GM21619 (cell line): Measurements from ENCODE around the gene THSD7A.
"Not testable (repeated sequence)": the region's sequence is repeated elsewhere in the genome, so short reads cannot be mapped to it uniquely, and the experiment has no call there.

Experiments used
- ATAC-seq: cut with Tn5 transposase; IDR thresholded peaks from one replicate; pipeline ENCODE4 v1.9.1; 2021; ENCODE audit not compliant: unreplicated experiment

The THSD7A gene

DNA sequence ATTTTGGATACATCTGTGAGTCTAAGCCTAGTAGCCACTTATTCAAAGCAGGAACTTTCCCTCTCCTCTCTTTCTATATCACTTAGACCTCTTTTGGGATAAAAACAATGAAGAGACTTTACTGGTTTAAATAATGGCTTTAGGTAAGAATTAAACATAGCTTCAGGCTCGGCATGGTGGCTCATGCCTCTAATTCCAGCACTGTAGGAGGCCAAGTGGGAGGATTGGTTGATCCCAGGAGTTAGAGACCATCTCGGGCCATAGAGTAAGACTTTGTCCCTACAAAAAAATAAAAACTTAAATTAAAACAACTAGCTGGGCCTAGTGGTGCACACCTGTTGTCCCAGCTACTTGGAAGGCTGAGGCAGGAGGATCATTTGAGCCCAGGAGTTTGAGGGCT lies 304.3 kb downstream of the THSD7A start:
- no peak for ATAC-seq

DNA sequence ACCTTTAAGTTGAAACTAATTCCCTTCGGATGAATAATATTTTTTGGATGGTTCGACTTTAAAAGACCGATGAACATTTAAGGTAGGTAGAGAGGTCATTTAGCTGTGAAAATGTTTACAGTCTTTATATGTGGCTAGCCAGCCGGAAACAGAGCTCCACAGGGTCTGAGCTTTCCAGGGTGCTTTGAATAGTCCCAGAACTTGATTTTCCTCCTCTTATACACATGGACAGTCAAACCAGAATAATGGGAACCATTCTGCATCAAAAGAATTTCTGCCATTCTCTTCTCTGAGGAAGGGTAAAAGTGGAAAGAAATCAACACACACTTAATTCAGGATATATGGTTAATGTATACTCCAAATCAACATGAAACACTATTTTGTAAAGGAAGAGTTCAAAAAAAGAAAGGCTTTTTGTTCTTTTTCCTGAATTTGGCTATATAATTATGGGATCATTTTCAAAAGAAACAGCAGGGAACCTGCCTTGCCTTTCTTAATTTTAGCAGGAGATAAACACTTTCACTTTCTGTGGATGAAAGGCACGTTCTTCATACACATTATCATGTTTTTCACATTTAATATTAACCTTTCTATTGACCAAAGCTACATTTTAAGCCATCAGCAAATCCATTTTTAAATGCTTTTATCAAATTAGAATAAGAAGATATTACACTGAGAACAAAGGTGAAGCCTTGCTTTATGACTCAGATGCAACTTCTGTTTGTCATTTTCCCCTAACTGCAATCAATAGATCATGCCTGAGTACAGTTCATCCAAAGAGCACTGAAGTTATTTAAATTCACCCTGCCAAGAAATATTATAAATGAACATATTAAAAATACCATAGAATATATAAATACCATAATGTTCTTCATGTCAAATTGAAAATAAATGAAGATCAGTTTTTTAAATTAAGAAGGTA lies 307.3 kb downstream of the THSD7A start:
- ATAC-seq = no peak

DNA sequence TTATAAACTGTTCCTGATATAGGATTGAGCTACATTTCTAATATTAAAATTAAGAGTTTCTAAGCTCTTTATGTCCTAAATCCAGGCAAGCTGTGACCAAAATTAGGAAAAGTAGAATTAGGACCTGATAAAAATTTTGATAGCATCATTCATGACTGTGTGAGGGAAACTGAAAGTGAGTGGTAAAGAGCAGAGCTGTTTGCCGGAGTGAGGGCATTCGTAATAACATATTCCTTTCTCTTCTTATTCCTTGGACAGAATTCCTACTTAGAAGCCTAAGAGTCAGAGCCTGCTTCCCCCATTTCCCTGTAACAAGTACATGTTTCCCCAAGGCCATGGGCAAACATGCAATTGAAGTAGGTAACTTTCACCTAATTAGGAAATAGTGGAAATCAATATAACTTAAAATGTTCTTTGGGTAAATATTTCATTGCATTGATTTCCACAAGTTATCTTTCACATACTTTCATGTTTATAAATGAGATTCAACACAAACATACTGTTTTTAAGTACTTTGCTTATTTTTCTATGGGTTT lies 310.0 kb downstream of the THSD7A start:
- ATAC-seq = not testable (repeated sequence)

DNA sequence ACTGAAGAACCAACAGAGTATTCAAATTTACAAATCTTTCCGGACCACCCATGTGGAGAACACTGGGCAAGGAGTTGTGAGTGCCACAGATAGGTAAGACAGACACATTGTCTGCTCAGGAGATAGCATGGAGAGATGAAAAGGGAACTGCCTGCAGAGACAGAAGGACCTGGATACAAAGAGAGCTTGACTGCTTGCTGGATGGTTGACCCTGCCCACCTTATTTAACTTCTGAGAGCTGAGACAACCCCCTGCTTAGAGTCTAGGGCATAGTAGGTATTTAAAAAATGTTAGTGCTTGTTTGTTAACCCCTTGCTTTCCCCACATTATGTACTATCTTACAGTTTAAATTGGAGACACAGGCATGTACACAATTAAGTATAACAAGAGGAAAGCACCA lies 314.1 kb downstream of the THSD7A start:
- no peak for ATAC-seq

DNA sequence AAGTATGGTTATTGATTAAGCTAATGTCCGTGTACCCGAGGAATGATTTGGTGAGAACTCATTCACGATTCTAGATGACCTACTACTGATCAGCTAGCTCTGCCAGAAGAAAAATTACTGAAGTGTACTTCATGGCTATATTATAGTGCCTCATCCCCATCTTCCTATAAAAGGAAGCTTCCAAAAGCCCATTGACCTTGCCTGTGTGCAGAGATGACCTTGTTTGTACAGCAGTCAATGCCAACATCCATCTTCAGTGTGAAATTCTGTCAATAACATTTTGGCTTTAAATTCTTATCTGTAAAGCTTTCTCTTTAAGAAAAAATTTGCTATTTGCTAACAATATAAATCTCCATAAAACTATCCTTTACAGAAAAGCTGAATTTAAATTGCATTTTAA lies 315.7 kb downstream of the THSD7A start:
- no peak for ATAC-seq

DNA sequence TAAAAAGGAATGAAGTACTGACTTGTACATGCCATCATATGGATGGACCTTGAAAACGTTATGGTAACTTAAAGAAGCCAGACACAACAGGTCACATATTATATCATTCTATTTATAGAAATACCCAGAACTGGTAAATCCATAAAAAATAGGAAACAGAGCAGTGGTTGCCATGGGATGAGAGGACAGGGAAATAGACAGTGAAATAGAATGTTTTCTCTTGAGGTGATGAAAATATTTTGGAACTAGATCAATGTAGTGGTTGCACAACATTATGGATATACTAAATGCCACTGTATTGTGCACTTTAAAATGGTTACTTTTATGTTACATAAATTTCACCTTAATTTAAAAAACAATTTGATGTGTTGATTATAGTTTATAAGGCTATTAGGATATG lies 318.5 kb downstream of the THSD7A start:
- no peak for ATAC-seq

DNA sequence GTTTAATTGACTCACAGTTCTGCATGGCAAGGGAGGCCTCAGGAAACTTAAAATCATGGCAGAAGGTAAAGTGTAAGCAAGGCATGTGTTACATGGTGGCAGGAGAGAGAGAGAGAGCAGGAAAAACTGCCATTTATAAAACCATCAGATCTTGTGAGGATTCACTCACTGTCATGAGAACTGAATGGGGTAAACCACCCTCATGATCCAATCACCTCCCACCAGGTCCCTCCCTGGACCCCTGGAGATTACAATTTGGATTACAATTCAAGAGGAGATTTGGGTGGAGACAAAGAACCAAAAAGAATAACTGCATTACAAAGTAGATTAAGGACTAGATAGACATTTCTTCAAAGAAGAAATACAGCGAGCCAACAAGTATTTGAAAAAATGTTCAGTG lies 324.1 kb downstream of the THSD7A start:
- ATAC-seq = no peak

DNA sequence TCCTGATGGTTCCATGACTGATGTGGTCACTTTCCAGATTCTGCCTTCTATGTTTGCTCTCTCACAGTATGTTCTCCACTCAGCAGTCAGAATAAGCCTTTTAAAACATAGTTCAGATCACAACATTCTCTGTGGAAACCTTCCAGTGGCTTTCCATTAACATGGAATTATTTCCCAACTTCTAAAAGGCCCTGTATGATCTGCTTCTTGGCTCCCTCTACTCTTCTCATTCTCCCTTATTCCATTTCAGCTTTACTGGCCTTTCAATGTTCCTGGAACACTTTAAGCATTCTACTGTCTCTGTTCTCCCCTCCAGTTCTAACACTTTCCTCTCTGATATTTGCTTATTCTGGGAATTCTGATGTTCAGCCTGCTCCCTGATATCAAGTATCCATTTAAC lies 325.6 kb downstream of the THSD7A start:
- no peak for ATAC-seq

DNA sequence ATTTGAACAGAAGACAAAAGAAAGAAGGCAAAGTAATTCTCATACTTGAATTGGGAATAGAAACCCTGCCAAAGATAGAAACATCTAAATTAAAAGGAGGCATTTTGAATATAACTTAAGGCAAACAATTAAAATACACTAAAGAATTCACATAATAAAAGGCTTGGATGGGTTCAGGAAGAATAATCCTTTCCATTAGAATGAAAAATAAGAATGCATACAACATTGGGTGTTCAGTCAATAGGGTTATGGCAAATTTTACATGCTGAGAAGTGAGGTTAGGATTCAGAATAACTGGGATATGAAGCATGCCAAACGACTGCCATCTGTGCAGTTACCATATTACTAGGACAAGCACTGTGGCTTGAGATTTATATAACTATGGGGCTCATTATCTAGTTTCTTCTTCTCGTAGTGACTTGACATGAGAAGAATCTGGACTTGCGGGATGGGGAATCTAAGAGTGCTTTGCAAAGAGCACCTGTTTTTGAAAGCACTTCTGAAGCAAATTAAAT lies 326.5 kb downstream of the THSD7A start:
- no peak for ATAC-seq

DNA sequence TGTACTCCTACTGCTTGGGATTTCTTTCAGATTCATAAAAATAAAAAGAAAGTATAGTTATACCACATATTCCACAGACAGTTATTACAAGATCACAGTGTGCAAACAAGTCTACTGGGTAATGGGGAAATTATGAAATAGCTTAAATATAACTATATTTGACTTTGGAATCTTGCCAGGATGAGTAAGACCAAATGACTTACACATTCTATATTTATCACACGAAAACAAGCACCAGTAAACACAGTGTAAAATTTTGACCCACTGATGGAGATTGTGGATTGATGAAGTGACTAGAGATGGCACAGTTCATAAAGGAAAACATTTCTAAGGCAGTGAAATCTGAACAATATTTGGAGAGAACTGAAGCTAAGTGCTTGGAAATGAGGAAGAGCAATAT lies 339.7 kb downstream of the THSD7A start:
- ATAC-seq = no peak

DNA sequence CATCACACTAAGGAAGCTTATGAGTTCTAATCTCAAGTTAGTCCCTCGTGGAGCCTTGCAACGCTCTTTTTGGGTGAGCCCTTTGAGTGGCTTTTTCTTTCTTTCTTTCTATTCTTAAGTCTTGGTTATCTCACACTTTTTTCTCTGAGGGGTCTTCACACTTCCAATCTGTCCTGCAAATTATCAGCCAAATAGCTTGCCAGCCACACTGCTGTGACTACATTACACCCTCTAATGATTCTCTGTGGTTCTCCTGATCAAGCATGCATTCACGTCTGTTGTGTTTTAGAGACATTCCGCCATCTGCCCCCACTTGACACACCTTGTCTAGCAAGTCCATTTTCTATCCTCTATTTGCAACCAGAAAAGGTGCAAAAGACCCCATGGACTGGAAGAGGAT lies 340.2 kb downstream of the THSD7A start:
- no peak for ATAC-seq

DNA sequence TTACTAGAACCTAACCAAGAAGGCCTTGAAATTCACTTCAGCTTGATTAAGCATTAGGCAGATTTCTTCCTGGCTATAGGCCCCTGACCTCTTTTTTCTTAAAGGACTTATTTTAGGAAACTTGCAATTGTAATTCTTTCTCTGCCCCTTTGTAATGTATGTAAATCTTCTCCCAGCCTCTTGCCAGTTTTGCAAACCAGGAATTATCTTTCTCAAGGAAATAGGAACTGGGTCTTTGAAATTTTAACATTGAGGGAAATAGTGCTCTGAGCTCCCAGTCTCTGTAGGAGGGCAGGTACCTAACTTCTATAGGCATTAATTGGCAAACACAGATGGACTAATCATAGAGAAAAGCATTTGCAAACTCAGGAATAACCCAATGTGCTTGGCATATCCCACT lies 342.7 kb downstream of the THSD7A start:
- no peak for ATAC-seq

DNA sequence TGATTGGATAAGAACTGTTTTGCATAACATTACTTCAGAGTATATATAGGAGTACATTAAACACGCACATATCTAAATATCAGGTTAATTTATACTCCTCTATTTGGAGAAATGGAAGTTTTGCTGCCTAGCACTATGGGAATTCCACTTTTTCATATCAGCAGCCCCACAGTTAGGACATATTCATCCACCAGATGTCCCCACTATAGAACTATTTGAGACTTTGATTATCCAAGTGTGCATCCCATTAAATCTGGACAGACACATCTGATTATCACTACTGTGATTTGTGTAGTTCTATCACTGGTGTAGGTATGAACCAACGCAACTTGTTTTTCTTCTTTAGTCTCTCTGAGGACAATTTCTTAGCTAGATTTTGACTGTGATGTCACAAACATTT lies 345.7 kb downstream of the THSD7A start:
- ATAC-seq = no peak

DNA sequence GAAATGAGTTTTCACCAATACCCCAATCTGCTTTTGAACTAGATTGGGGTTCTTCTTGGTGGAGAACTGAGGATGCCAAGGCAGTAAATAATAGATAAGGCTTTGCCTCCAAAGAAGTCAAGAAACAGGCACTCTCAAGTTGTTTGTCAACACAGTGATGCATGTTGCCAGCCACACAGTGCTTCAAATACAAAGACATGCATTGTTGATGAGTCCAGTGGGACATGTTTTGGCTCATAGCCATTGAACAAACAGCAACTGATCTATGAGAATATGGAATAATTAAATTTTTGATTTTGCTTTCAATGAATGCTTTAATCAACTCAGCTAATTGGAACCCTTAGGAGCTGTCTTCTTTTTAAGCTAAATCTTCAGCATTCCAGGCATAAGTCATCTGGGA lies 346.4 kb downstream of the THSD7A start:
- ATAC-seq = no peak

DNA sequence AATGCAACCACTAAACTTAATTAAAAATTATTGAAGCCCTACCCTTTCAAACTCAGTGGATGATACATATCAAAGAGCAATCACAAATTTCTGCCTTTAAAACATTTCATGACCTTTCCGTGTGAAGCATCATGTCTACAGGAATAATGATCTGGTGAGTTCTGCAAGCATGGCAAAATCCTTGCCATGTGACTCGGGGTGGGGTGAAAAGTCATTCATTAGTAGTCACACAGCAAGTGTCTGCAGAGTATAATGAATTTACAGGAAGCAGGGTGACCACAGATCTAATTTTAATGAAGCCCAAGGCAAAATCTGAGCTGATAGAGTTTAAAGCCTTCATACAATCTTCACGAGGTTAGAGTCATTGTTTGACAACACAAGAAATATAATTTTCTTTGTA lies 351.9 kb downstream of the THSD7A start:
- no peak for ATAC-seq

DNA sequence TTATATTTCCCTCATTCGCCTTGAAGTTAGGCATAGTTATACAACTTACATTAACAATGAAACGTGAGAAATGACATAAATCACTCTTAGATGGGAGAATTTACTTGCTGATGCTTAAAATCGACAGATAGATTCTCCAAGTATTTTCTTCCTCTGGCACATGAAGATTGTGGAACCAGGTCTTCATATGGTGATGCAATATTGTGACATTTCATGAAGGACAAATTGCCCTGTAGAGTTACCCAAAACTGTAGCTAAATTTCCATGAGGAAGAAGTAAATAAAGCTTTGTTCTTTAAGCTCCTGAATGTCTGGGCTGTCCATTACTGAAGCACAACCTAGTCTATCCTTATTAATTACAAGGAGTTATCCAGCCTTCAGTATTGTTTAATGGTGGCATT lies 353.1 kb downstream of the THSD7A start:
- no peak for ATAC-seq

DNA sequence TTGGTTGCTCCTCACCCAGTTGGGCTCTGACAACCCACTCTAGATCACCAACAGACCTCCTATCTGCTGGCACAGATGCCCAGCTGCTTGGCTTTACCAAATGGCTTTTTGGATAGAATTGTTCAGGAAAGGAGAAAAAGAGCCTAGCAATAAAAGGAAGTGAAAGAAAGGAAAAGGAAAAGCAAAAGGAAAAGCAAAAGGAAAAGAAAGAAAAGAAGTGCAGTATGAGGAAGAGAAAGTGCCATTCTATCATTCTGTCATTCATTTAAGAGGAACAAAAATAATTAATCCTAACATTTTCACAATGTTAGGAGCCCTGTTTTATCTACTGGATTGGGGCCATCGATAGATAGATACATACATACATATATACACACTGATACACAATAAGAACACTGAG lies 353.6 kb downstream of the THSD7A start:
- no peak for ATAC-seq

DNA sequence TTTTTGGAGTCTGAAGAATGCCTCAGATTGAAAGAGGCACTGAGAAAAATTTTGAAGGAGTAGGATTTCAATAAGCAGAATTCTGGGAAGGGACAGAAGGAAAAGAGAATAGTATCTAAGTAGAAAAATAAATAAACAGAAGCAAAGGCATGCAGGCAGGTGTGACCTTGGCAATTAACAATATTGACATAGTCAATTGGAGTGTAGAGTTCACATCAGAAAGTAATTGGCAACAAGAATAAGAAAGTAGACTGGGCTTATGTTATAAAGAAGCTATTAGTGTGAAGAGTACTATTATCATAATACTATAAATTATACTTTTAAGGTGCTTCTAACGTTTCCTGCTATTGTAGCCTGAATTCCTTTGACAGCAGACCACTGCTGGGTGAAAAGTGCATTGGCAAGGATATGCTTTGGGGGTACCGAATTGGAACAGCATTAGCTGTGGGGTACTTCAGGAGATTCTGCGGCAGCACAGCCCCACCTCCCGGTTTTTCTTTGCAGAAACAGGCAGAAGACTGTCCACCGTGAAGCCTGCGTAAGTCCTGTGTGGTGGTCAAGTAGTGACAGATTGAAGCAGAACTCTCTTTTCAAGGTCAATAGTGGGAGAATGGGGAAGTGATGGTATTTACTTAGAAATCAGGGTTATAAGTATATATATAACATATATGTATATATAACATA lies 357.0 kb downstream of the THSD7A start:
- no peak for ATAC-seq

DNA sequence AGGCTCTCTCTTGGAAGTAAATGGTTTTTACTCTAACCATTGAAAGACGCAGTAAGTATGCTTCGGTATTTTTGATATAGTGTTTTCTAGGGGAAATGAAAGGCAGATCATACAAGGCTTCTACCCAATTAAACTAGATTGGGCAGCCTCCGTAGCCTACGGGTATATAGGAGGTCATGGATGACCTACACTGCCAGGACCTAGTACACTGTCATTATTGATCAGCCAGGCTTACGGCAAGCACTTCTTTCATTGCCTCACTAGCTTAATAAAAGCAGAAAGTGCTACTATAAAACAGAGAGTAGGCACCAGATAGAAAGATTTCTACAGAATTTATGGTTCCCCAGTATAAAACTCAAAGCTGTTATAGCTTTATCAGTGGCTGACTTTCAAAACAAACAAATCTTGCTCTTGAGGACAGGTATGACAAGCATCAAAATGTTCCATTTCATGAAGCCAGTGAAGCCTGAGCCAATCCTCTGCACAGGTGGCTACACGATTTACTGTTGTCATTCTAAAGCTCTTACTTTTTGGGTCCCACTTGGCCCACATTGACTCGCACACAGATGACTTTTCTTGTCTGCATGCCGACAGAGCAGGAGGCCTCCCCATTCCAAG lies 358.1 kb downstream of the THSD7A start:
- no peak for ATAC-seq

DNA sequence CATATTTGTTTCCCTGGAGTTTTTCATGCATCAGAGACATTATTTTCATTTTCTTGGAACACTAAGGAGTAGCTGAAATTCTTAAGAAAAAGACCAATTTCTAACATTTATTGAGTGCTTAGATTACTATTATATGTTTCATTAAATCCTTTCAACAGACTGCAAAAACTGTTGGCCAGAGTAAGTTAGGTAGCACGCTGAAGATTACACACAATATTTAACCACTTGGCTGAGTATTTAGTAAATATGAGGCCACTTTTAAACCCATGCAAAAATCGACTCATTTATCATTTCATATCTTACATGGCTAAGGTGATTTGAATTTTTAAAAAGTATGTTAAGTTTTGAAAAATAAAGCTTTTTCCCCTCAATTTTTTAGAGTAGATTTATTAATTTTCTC lies 358.8 kb downstream of the THSD7A start:
- ATAC-seq = no peak

DNA sequence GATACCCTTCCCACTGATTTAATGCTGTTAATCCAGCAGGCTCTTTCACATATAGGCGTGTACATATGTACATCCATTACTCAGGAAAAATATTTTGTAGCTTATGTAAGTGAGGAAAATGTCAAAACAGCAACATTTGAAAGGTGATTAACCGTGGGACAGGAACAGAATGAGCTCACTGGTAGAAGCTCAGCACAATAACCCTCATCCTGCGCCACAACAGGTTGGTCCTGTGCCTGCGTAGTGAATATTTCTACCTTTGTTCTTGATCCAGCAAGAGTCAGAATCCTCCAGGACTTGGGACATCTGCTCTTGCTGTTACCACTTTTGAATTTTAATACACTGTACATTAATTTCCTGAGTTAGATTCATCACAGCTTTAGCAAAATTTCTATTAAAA lies 359.4 kb downstream of the THSD7A start:
- no peak for ATAC-seq

DNA sequence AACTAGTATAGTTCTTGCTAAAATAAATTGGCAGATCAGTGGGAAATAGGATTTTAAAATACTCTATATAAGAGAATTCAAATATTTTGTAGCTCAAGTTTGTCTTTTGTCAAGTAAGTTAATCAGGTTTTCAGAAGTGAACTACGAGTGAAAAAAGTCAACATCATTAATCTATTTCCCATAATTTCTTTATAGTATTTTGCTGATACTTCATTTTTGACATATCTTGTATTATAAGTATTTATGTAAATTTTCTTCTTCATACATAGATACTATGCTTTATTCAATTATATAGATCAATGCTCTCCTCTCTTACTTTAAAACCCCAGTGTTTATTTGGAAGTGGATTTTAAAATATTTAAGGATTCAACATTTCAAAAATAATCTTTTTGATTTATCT lies 360.7 kb downstream of the THSD7A start:
- ATAC-seq = no peak
